Spleen (tissue), 7 donors: ENCODE data around the gene PLCH2.

Experiments
- CTCF ChIP-seq, 11 experiments: fragments of 200-600 bp in 7 of 11; fragments of 450-650 bp in 4 of 11; sonication (generic) in 4 of 11; IDR thresholded peaks in 8 of 11; conservative IDR thresholded peaks in 3 of 11; 1 replicate in 7 of 11; 2 replicates in 4 of 11; pipeline versions ENCODE4 v1.4.0 to v1.8.0; 2016 to 2021; ENCODE audit warnings: antibody characterized with exemption in 11 of 11, inconsistent platforms in 4 of 11, mild to moderate bottlenecking in 1 of 11
- POLR2A ChIP-seq, 3 donors: fragments of 450-650 bp; IDR thresholded peaks; one replicate each; pipeline ENCODE4 v1.5.1; 2017; ENCODE audit warnings: antibody characterized with exemption in 3 of 3, mild to moderate bottlenecking in 1 of 3
- POLR2AphosphoS5 ChIP-seq, 3 donors: sonication (generic); formaldehyde crosslinking; IDR thresholded peaks; one replicate each; pipeline ENCODE4 v1.5.1; 2017; ENCODE audit warnings: antibody characterized with exemption in 3 of 3
- donor health status: DM: no; HTN: no; CAD: no; lungs with moderate emphysema.
- donor health status: DM: no; HTN: no; CAD: no.
- donor health status: DM: no; HTN: no; CAD: no.

GRCh38 chr1:2535455-2535854 lies 59.4 kb downstream of the PLCH2 start:
- no peak for TF ChIP-seq CTCF (IDR thresholded peaks at IDR 0.05 in 8 of 11, conservative IDR thresholded peaks at IDR 0.05 in 3 of 11)
- TF ChIP-seq POLR2A (IDR thresholded peaks at IDR 0.05): no peak
- no peak for TF ChIP-seq POLR2AphosphoS5 (IDR thresholded peaks at IDR 0.05)
